GM19043 (cell line): Measurements from ENCODE around the gene ISG15.
"Not testable (repeated sequence)": the region's sequence is repeated elsewhere in the genome, so short reads cannot be mapped to it uniquely, and the experiment has no call there.

Experiments
- ATAC-seq: cut with Tn5 transposase; IDR thresholded peaks from one replicate; pipeline ENCODE4 v1.9.1; 2021; ENCODE audit warnings: low read depth; ENCODE audit not compliant: unreplicated experiment

Gene ISG15

GRCh38 chr1:1024771-1025699, 11.7 kb downstream of the ISG15 start:
- no peak for ATAC-seq

GRCh38 chr1:1025730-1026129, 12.4 kb downstream of the ISG15 start:
- no peak for ATAC-seq

GRCh38 chr1:1026599-1027413, 13.5 kb downstream of the ISG15 start:
- ATAC-seq, result no peak

GRCh38 chr1:1027791-1028190, 14.5 kb downstream of the ISG15 start:
- no peak for ATAC-seq

- ATAC-seq, result not testable (repeated sequence)
These were observed 17.8 kb downstream of the ISG15 start for GRCh38 chr1:1030867-1031658.

GRCh38 chr1:1031659-1032235, 18.4 kb downstream of the ISG15 start:
- no peak for ATAC-seq

GRCh38 chr1:1032424-1032823, 19.1 kb downstream of the ISG15 start:
- no peak for ATAC-seq

GRCh38 chr1:1033009-1033587, 19.8 kb downstream of the ISG15 start:
- ATAC-seq, result peak; percentile 85

- no peak for ATAC-seq
These were observed 20.6 kb downstream of the ISG15 start for GRCh38 chr1:1033731-1034438.

- ATAC-seq, result no peak
These were observed 21.1 kb downstream of the ISG15 start for GRCh38 chr1:1034439-1034781.

- ATAC-seq, result no peak
These were observed 22.1 kb downstream of the ISG15 start for GRCh38 chr1:1035291-1035943.

GRCh38 chr1:1037366-1038327, 24.4 kb downstream of the ISG15 start:
- no peak for ATAC-seq

GRCh38 chr1:1038694-1039093, 25.4 kb downstream of the ISG15 start:
- no peak for ATAC-seq

GRCh38 chr1:1039145-1039910, 26.0 kb downstream of the ISG15 start:
- ATAC-seq, result no peak

- ATAC-seq, result peak; percentile 44
These were observed 27.0 kb downstream of the ISG15 start for GRCh38 chr1:1040004-1040991.

GRCh38 chr1:1041092-1041523, 27.8 kb downstream of the ISG15 start:
- no peak for ATAC-seq
